Muscle of back (tissue), 13 donors: ENCODE results near the gene CEP78. TPM values are rescaled to one million over a fixed set of nuclear protein-coding genes. Genes with fewer than 3 reads are reported as not detected.
"Not testable (repeated sequence)": the region's sequence is repeated elsewhere in the genome, so short reads cannot be mapped to it uniquely, and the experiment has no call there.

Experiments
- DNase-seq, 3 donors: peaks; one replicate each; pipeline versions ENCODE4 v3.0.0 to v3.0.0-alpha.2; 2013
- long read RNA-seq, 9 donors: transcript quantifications; one replicate each; lab custom pipeline, GENCODE V29; 2026
- polyA plus RNA-seq, 10 donors: library from polyadenylated mRNA; unstranded; fragments of 120-200 nt; gene quantifications; one replicate each; pipeline ENCODE4 v1.2.1, GENCODE V29; 2013; ENCODE audit not compliant: insufficient read length in 10 of 10

The CEP78 gene, protein sequence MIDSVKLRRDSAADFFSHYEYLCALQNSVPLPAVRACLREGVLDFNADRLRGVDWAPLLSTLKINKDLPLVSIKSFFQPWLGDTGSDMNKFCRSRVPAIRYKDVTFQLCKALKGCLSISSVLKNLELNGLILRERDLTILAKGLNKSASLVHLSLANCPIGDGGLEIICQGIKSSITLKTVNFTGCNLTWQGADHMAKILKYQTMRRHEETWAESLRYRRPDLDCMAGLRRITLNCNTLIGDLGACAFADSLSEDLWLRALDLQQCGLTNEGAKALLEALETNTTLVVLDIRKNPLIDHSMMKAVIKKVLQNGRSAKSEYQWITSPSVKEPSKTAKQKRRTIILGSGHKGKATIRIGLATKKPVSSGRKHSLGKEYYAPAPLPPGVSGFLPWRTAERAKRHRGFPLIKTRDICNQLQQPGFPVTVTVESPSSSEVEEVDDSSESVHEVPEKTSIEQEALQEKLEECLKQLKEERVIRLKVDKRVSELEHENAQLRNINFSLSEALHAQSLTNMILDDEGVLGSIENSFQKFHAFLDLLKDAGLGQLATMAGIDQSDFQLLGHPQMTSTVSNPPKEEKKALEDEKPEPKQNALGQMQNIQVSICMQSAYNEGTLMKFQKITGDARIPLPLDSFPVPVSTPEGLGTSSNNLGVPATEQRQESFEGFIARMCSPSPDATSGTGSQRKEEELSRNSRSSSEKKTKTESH
- polyA plus RNA-seq = 10 to 100 TPM; 13.3 to 24.6 (median 18.9) TPM
- long read RNA-seq, donor 1, partial matches to known transcripts = 0 of 1 reads
- long read RNA-seq, donor 1, other reads (novel, unspliced or antisense) = 0 of 1 reads
- long read RNA-seq, donor 2, partial matches to known transcripts = 0 of 3 reads
- long read RNA-seq, donor 2, other reads (novel, unspliced or antisense) = 0 of 3 reads
- long read RNA-seq, donor 3 = 0 reads
- long read RNA-seq, donor 4 = 0 reads
- long read RNA-seq, donor 5, partial matches to known transcripts = 0 of 1 reads
- long read RNA-seq, donor 5, other reads (novel, unspliced or antisense) = 0 of 1 reads
- long read RNA-seq, donor 6, partial matches to known transcripts = 0 of 1 reads
- long read RNA-seq, donor 6, other reads (novel, unspliced or antisense) = 0 of 1 reads
- long read RNA-seq, donor 7 = 0 reads
- long read RNA-seq, donor 8, partial matches to known transcripts = 0 of 2 reads
- long read RNA-seq, donor 8, other reads (novel, unspliced or antisense) = 0 of 2 reads
- long read RNA-seq, donor 9, partial matches to known transcripts = 0 of 1 reads
- long read RNA-seq, donor 9, other reads (novel, unspliced or antisense) = 0 of 1 reads

DNA sequence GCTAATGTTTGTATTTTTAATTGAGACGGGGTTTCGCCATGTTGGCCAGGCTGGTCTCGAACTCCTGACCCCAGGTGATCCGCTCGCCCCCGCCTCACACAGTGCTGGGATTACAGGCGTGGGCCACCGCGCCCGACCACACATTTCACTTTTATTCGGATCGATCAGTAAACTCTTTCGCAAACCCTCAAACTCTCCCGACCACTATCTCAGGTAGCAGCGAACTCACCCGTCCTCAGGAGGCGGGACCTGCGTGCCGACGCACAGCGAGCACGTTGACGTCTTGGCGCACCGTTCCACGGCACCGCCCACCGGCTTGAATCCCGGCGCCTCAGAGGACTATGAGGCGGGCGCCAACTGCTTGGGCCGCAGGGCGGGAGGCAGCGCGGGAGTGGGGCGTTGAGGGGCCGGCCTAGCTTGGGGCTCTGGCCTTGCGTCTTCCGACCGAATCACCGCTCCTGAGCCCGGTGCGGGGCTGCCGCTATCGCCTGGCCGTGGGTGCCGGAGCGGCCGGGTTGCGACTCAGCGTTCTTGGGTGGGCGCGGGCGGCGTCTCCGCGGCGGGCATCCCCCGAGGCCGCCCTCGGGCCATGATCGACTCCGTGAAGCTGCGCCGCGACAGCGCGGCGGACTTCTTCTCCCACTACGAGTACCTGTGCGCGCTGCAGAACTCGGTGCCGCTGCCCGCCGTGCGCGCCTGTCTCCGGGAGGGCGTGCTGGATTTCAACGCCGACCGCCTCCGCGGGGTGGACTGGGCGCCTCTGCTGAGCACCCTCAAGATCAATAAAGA, at the start of gene CEP78:
TSS of gene CEP78 (plus strand) at position 314 of the 789 bp plus-strand sequence. CDS start at position 590, 276 bp downstream.
- peak; percentile 91 to 97 (median 95) for DNase-seq

DNA sequence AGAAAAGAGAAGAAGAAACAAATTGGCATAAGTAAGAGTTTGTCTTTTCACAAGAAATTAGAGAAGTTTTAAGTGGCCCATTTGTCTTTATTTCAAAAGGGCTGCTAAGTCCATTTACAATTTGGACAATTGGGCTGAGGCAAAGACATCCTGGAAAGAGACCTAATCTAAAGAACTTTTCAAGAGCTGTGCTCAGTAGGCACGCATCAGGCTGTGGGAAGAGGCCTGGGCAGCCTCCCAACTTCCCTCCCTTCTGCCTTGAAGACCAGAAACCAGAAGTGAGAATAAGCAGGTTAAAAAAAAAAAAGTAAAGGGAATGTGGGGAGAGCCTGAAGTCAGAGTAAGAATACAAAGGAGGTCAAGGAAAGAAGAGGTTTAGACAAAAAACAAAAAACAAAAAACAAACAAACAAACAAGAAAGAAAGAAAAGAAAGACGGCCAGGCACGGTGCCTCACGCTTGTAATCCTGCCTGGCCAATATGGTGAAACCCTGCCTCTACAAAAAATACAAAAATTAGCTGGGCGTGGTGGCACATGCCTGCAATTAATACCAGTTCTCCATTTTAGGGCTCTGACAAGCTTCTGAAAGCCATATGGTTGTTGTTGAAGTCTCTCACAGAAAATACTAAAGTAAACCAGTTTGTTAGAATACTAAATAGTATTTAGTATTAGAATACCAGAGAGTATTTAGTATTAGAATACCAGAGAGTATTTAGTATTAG, 48.0 kb upstream of the CEP78 start:
- peak in 2 of 3 donors; percentile 25 to 26 for DNase-seq

DNA sequence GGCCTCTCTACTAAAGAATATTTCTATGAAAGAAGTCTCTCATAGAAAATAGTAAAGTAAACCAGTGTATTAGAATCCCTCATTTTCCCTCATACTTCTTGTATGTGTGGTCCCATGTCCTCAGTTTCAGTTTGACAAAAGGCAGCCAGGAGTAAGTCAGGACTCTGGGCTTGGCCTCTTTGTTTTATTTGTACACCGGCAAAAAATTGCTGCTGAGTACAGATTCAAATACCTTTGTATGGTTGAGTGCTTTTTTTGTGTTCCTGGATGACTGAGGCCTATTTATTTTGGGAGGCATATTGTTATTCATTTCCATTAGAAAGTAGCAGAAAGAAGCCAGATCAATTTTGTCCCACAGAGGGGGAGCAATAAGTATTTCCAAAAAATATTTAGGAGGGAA, 47.3 kb upstream of the CEP78 start:
- no peak for DNase-seq

DNA sequence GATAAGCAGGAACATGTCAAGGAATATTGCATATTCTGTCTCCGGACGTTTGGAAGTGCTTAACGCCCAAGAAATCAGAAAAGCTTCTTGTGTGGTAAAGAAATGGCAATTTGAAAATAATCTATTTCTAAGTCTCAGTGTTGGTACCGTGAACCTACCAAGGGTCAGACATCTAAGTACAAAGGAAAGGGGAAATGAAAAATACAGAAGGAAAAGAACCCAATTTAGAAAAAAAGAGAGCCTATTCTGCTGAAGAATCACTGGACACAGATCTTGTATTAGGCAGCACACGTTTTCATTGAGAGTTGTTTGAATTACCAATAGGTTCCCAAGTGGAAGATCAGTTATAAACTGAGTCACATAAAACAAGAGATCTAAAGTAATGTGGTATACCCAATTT, 46.9 kb upstream of the CEP78 start:
- DNase-seq = no peak

DNA sequence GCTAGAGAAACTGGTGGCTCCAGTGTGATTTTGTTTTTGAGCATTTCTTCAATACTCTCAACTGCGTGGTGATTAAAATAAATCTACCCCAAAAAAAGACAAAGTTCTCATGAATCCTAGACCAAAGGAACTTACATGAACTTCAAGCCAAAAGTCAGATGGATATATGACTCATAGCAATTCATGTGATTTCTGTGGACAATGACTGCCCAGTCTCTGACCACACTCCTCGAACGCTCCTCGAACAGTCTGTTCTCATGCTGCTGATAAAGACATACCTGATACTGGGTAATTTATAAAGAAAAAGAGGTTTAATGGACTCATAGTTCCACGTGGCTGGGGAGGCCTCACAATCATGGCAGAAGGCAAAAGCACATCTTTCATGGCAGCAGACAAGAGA, 46.4 kb upstream of the CEP78 start:
- no peak for DNase-seq

DNA sequence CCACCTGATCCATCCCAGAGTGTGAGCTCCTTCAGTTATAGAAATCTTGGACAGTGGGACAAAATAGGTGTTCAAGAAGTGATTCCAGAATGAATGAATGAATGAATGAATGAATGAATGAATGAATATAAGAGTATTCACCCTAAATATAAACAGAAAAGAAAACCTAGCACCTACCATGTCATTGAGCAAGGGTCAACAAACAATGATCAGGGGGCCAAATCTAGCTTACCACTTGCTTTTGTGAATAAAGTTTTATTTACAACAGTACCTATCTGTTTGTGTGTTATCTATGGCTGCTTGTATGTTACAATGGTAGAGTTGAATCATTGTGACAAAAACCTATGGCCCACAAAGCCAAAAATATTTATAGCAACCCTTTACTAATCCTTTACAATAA, 43.9 kb upstream of the CEP78 start:
- DNase-seq = no peak

DNA sequence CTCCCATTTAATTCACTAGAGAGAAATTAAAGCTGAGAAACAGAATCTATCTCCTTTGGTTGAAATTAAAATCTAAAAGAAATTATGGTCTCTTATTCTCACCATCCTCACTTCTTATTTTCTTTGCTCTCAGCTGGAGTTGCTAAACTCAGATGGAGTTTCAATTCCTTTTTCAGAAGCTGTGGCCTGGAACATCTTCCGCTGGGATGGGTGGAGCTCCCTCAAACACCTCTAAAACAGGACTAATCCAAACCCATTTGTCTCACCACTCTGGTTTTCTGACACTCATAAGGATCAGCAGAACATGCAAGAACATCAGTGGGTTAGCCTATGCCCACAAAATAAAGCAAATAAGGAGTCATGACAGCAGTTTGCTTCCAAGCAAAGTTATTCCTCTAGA, 39.6 kb upstream of the CEP78 start:
- DNase-seq = no peak

DNA sequence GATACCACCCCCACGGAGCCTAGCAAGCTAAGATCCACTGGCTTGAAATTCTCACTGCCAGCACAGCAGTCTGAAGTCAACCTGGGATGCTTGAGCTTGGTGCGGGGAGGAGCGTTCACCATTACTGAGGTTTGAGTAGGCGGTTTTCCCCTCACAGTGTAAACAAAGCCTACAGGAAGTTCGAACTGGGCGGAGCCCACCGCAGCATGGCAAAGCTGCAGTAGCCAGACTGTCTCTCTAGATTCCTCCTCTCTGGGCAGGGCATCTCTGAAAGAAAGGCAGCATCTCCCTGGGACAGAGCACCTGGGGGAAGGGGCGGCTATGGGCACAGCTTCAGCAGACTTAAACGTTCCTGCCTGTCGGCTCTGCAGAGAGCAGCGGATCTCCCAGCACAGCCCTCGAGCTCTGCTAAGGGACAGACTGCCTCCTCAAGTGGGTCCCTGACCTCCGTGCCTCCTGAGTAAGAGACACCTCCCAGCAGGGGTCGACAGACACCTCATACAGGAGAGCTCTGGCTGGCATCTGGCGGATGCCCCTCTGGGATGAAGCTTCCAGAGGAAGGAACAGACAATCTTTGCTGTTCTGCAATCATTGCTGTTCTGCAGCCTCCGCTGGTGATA, 34.6 kb upstream of the CEP78 start:
- not testable (repeated sequence) for DNase-seq

DNA sequence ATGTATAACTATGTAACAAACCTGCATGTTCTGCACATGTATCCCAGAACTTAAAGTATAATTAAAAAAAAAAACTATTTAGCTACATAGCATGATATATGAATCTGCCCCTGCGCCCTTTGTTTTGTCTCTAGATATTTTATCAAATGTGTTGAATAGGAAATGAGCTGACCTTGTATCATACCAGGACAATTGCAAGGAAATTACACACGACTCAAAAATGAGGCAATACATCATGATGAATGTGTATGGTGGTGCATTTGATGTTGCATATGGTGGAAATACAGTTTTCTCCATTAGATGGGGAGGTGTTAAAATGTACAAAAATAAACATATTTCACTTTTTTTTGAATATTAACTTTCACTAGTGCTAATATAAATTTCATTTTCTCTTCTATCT, 28.6 kb upstream of the CEP78 start:
- no peak for DNase-seq

DNA sequence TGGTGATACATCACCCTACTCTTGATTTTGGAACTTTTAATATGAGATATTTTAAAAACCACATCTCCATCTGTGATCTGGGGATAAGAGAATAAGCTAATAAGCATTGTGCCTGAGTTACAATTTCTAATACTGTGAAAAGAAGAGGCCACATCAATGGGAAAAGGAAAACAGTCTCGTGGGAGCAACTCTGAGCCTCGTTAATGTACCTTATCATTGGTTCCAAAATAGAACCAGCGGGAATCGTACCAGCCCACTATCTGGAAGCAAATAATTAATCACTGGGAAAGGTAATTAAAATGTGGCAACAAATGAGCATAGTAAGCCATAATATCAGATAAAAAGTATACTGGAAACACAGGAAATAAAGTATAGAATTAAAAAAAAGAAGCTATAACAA, 28.0 kb upstream of the CEP78 start:
- DNase-seq = no peak

DNA sequence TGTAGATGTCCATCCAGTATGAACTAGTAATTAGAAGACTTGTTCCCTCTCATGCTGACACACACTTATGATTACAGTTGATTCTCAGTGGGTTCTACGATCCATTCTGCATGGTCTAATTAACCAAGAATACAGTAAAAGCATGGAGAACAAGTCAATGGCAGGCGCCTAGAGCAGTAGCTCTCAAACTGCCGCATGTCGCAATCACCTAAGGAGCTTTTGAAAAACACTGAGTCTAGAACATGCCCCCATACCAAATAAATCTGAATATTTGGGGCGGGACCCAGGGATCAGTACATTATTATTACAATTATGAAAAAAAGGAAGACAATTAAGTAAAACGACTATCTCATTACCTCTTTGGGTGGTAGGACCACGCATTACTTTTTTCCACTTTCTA, 26.7 kb upstream of the CEP78 start:
- DNase-seq = no peak

DNA sequence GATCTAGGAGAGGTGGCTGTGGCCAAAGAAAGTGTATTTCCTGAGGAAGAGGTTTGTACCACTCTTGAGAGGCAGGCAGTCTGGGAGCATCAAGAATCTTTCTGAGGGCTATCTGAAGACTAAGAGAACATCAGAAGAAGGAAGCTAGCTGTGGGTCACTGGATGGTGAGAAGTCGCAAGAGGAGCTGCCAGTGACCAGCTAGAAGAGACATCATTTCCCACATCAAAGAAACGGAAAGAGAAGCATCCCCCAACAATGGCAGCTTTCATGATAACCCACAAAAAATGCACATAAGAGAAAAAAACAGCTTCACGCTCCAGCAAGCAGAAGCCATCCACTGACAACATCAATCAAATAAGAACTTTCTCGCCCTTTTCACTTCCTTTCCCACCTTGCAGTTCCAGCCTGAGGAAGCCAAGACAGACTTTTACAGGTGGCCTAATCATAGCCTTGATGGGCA, 25.0 kb upstream of the CEP78 start:
- DNase-seq = no peak

DNA sequence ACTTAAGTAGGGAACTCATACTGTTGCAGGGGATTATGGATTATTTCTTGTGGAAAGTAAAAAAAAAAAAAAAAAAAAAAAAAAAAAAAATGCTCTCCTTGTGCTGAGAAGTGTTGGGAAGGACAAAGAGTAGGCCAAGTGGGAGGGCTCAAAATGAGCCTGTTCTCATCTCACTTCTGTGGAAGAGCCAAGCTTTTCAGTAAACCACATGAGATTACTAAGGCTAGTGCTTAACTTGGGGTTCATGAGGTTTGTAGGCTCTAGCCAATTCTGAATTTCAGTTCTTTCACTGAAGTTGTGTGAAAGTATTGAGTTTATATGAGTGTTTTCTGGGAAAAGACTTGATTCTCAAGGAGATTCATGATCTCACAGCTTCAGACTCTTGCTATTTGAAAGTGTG, 23.0 kb upstream of the CEP78 start:
- DNase-seq = no peak

DNA sequence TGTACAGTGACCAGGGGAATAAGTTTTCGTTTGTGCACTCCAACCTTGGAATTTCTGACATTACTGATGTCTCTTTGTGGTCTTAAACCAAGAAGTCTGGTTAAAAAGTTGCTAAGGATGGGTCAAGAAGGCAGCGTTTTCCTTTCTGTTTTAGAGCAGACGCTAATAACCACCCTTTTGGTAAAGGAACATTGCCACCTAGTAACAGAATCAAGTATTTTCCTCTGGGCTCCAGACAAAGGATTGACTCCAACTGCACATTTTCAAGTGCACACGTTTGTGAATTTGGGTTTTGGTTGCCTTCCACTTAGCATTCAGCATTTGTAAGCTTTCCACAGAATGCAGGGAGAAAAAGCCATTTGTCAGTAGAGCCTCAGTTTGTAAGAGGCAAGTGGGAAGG, 22.2 kb upstream of the CEP78 start:
- peak in 2 of 3 donors; percentile 30 to 60 for DNase-seq

DNA sequence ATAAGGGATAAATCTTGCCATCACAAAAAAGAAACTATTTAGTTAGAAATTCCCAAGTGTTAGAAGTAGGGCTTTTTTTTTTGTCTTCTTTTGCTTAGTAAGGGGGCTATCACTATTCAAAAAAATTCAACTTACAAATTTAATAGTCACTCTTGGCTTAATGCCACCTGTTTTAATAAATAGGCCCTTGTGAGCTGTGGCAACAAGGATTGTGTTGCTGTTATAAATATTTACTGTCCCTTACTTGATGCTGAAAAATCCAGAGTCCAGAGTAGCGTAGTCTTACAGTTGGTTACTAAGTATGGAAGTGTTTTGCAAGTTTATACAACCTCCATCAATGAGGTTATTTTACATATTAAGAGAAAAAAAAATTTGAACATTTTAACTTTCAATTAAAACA, 21.4 kb upstream of the CEP78 start:
- no peak for DNase-seq

DNA sequence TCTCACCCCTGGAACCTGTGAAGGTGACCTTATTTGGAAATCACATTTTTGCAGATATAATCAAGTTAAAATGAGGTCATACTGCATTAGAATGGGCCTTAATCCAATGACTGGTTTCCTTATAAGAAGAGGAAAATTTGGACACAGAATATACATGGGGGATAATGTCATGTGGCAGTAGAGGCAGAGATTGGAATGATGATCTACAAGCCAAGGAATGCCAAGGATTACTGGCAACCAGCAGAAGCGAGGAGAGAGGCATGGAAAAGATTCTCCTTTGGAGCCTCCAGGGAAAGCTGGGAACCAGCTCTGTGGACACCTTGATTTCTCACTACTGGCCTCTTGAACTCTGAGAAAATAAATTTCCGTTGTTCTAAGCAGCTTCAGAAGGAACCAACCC, 20.2 kb upstream of the CEP78 start:
- no peak for DNase-seq

DNA sequence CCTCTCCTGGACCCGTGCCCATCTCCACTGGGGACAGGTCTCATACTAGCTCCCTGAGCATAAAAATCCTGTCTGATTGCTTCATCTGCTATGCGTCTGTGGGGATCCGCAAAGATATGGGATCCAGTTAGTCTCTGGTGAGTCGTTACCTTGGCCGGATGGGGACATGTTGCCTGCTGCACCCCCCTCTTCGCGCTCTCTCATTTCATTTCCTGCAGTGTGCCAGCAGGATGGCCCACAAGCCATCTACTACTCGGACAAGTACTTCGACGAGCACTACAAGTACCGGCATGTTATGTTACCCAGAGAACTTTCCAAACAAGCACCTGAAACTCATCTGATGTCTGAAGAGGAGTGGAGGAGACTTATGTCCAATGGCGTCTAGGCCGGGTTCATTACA, 17.0 kb upstream of the CEP78 start:
- DNase-seq = no peak

DNA sequence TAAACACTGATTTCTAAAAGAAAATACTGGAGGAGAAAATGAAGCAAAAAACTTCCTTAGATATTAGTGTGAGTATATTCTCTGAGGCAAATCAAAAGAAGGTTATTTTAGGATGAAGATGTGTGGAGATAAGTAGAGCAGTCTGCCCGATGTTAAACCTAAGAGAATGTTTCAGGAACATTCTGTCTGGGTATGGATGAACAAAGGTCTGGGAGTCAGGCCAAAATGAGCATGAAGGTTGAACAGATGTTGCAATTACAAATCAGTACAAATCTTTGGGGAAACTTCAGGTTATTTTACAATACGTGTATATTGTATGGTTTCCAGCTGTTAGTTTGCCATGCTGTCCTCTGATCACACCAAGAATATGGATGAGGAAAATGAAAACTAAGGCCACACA, 14.4 kb upstream of the CEP78 start:
- no peak for DNase-seq

DNA sequence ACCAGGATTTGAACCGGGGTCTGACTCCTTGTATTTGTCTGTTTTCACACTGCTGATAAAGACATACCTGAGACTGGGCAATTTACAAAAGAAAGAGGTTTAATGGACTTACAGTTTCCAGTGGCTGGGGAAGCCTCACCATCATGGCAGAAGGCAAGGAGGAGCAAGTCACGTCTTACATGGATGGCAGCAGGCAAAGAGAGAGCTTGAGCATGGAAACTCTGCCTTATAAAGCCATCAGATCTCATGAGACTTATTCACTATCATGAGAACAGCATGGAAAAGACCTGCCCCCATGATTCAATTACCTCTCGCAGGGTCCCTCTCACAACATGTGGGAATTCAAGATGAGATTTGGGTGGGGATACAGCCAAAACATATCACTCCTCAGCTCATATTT, 14.0 kb upstream of the CEP78 start:
- not testable (repeated sequence) for DNase-seq

DNA sequence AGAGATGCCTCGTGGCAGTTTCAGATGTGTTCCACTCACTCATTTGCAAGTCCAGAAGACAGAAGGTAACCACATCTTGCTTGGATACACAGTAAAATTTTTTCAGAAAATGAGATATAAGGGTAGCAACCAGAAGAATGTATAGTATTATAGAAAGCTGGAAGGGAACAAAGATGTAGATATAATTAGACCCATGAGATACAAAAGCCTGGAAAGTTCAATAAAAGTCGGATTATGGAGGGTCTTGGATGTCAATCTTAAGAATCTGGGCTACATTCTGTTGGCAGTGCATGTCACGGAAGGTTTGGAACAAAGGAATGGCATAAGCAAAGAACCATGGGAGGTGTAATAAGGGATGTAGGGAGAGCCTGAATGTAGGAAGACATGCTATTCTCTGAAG, 5.1 kb upstream of the CEP78 start:
- no peak for DNase-seq
